IMR-90 (cell line): ENCODE results near the gene CHST3.

ENCODE experiments used
- BHLHE40 ChIP-seq: fragments of 150-350 bp; IDR thresholded peaks from 2 replicates; pipeline ENCODE4 v1.6.1; 2016; ENCODE audit warnings: mild to moderate bottlenecking, low read depth, low read length
- CEBPB ChIP-seq: IDR thresholded peaks from 2 replicates; pipeline ENCODE4 v1.6.1; 2012; ENCODE audit warnings: low read depth, low read length, improper control_type of control experiment
- MAFK ChIP-seq: IDR thresholded peaks from 2 replicates; pipeline ENCODE4 v1.6.1; 2012; ENCODE audit warnings: low read depth, low read length, improper control_type of control experiment
- POLR2A ChIP-seq: IDR thresholded peaks from 2 replicates; pipeline ENCODE4 v1.6.1; 2012; ENCODE audit warnings: mild to moderate bottlenecking, low read depth, low read length
- RAD21 ChIP-seq: IDR thresholded peaks from 2 replicates; pipeline ENCODE4 v1.6.1; 2012; ENCODE audit warnings: low read length, improper control_type of control experiment
- RFX5 ChIP-seq: IDR thresholded peaks from 2 replicates; pipeline ENCODE4 v1.8.0; 2012; ENCODE audit warnings: low read depth, mild to moderate bottlenecking, low read length, moderate library complexity
- TF ChIP-seq, protein P1 (sequence below): conservative IDR thresholded peaks from 2 replicates; pipeline ENCODE4 v1.5.1; 2012; ENCODE audit warnings: mild to moderate bottlenecking, low read depth, low read length, improper control_type of control experiment

DNA sequence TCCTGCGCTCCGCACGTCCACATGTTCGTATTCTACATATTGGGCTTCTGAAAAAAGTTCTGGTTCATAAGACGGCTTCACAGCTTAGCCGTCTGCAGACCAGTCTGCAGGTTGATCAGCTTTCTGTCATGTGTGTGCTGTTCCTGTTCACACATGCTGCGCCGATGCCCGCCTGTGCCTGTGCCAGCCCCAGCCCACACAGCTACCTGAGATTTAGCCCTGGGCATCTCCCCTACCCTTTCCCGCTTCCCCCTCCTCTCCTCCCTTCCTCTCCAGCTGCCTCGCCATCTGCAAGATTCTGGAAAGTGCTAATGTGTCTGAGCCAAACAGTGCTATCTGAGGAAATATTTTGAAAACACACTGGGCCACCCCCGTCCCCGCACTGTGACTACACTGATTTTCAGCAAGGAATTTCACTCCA is 7.1 kb downstream of the CHST3 start:
- TF ChIP-seq, protein P1, sequence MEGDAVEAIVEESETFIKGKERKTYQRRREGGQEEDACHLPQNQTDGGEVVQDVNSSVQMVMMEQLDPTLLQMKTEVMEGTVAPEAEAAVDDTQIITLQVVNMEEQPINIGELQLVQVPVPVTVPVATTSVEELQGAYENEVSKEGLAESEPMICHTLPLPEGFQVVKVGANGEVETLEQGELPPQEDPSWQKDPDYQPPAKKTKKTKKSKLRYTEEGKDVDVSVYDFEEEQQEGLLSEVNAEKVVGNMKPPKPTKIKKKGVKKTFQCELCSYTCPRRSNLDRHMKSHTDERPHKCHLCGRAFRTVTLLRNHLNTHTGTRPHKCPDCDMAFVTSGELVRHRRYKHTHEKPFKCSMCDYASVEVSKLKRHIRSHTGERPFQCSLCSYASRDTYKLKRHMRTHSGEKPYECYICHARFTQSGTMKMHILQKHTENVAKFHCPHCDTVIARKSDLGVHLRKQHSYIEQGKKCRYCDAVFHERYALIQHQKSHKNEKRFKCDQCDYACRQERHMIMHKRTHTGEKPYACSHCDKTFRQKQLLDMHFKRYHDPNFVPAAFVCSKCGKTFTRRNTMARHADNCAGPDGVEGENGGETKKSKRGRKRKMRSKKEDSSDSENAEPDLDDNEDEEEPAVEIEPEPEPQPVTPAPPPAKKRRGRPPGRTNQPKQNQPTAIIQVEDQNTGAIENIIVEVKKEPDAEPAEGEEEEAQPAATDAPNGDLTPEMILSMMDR = no peak
- TF ChIP-seq MAFK = no peak
- TF ChIP-seq RAD21 = no peak
- TF ChIP-seq POLR2A = no peak
- TF ChIP-seq BHLHE40 = no peak
- no peak for TF ChIP-seq CEBPB
- no peak for TF ChIP-seq RFX5
